Erythroblast (primary cell): ENCODE results near the gene DENND4C.

Experiments
- GATA1 ChIP-seq: IDR thresholded peaks from 2 replicates; pipeline ENCODE4 v1.6.1; 2011; ENCODE audit warnings: low read depth, mild to moderate bottlenecking, control low read depth, low read length, moderate library complexity
- POLR2A ChIP-seq: IDR thresholded peaks from 2 replicates; pipeline ENCODE4 v1.6.1; 2011; ENCODE audit warnings: mild to moderate bottlenecking, low read length

DNA sequence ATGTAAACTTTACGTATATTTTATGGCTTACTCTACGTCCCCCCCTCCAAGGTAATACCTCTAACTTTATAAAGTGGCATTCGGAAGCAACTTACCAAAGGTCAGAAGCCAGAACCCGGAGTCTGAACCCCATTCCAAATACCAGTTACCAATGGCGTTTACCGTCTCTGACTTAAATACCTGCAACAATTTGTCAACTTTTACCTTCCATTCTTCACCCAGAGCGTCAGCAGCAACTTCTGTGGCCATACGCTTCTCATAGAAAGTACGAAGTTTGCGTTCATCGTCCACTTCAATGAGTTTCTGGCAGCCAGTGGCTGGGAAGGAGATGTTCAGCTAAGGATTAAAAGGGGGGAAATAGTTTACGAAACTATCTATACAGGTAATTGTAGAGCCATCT, 148.8 kb downstream of the DENND4C start:
- TF ChIP-seq POLR2A (no peak), GATA1 (no peak)
